ENCODE results near the gene PASD1.

PASD1 gene

GRCh38 chrX:151517421-151517820 is 46.1 kb upstream of the PASD1 start:
- Histone ChIP-seq H3K4ac (ENCODE audit: low read length) (no peak overlapping the region), H2AK5ac (ENCODE audit: low read depth, low read length) (no peak overlapping the region), H3K14ac (ENCODE audit: low read length) (no peak overlapping the region), H3K4me3 (ENCODE audit: low read length in 2 of 2) (no peak overlapping the region), H3K4me2 (ENCODE audit: insufficient read depth, low read length, poor library complexity, severe bottlenecking) (no peak overlapping the region), H2BK12ac (ENCODE audit: low read length) (no peak overlapping the region), H2AFZ (ENCODE audit: low read length) (no peak overlapping the region), H3K79me1 (ENCODE audit: low read depth, low read length) (no peaks in the 10 kb centered on the region), H3K27ac (replicated peaks; ENCODE audit: low read length) (no peak overlapping the region), H3K4me1 (ENCODE audit: control insufficient read depth in 2 of 2, insufficient read depth in 1 of 2, low read depth in 1 of 2, low read length in 2 of 2) (no peaks in the 10 kb centered on the region), H3K23ac (ENCODE audit: low read depth, low read length, poor library complexity) (no peak overlapping the region), H3K18ac (ENCODE audit: low read length) (no peak overlapping the region), H2BK120ac (ENCODE audit: low read depth, low read length) (no peak overlapping the region), H3K9me3 (replicated peaks in 1 of 2; ENCODE audit: control insufficient read depth in 2 of 2, insufficient read depth in 1 of 2, low read depth in 1 of 2, low read length in 2 of 2) (no peaks in the 10 kb centered on the region), H4K91ac (ENCODE audit: low read depth, low read length, poor library complexity) (no peak overlapping the region), H3K9ac (ENCODE audit: low read depth, low read length, poor library complexity) (no peak overlapping the region), H2BK15ac (ENCODE audit: low read length) (no peak overlapping the region), H3K36me3 (replicated peaks in 1 of 2; ENCODE audit: control insufficient read depth in 2 of 2, insufficient read depth in 2 of 2, low read length in 2 of 2) (no peaks in the 10 kb centered on the region), H4K8ac (ENCODE audit: low read depth, low read length) (no peak overlapping the region), H2BK5ac (ENCODE audit: low read length) (no peak overlapping the region), H3K27me3 (ENCODE audit: control insufficient read depth in 3 of 3, insufficient read depth in 3 of 3, low read depth in 1 of 3, low read length in 3 of 3) (peaks cover 0 to 7% (median 0%) of the 10 kb centered on the region in 3 experiments)
- WGBS, 2 donors (ENCODE audit: extremely low coverage in 2 of 2, insufficient read length in 2 of 2, insufficient replicate concordance in 1 of 2): no CpG with 5 or more reads among the region's 2 CpGs
- DNase-seq (ENCODE audit: low spot score): no peak

- no peak overlapping the region for H3K14ac ChIP-seq (ENCODE audit: low read length)
- peaks cover 0 to 24% (median 0%) of the 10 kb centered on the region in 3 experiments for H3K27me3 ChIP-seq (ENCODE audit: control insufficient read depth in 3 of 3, insufficient read depth in 3 of 3, low read depth in 1 of 3, low read length in 3 of 3)
- H4K8ac ChIP-seq (ENCODE audit: low read depth, low read length): no peak overlapping the region
- no peak overlapping the region for H2AFZ ChIP-seq (ENCODE audit: low read length)
- no peak for DNase-seq (ENCODE audit: low spot score)
- H3K4me3 ChIP-seq (ENCODE audit: low read length in 2 of 2): no peak overlapping the region
- H2BK12ac ChIP-seq (ENCODE audit: low read length): no peak overlapping the region
- no peak overlapping the region for H3K4me2 ChIP-seq (ENCODE audit: insufficient read depth, low read length, poor library complexity, severe bottlenecking)
- H3K4me1 ChIP-seq (ENCODE audit: control insufficient read depth in 2 of 2, insufficient read depth in 1 of 2, low read depth in 1 of 2, low read length in 2 of 2): peaks cover 0 to 2% of the 10 kb centered on the region in 2 donors
- H3K4ac ChIP-seq (ENCODE audit: low read length): no peak overlapping the region
- H2BK5ac ChIP-seq (ENCODE audit: low read length): no peak overlapping the region
- no peak overlapping the region for H3K9ac ChIP-seq (ENCODE audit: low read depth, low read length, poor library complexity)
- no peak overlapping the region for H3K27ac ChIP-seq (replicated peaks; ENCODE audit: low read length)
- no peaks in the 10 kb centered on the region for H3K36me3 ChIP-seq (replicated peaks in 1 of 2; ENCODE audit: control insufficient read depth in 2 of 2, insufficient read depth in 2 of 2, low read length in 2 of 2)
- H3K18ac ChIP-seq (ENCODE audit: low read length): no peak overlapping the region
- H2BK120ac ChIP-seq (ENCODE audit: low read depth, low read length): no peak overlapping the region
- H3K9me3 ChIP-seq (replicated peaks in 1 of 2; ENCODE audit: control insufficient read depth in 2 of 2, insufficient read depth in 1 of 2, low read depth in 1 of 2, low read length in 2 of 2): no peaks in the 10 kb centered on the region
- no peaks in the 10 kb centered on the region for H3K79me1 ChIP-seq (ENCODE audit: low read depth, low read length)
- no peak overlapping the region for H2BK15ac ChIP-seq (ENCODE audit: low read length)
- WGBS, 2 donors (ENCODE audit: extremely low coverage in 2 of 2, insufficient read length in 2 of 2, insufficient replicate concordance in 1 of 2): no CpG with 5 or more reads among the region's 2 CpGs
- H4K91ac ChIP-seq (ENCODE audit: low read depth, low read length, poor library complexity): no peak overlapping the region
- no peak overlapping the region for H2AK5ac ChIP-seq (ENCODE audit: low read depth, low read length)
- H3K23ac ChIP-seq (ENCODE audit: low read depth, low read length, poor library complexity): no peak overlapping the region
Measured at GRCh38 chrX:151523351-151523750, 40.1 kb upstream of the PASD1 start.

- Histone ChIP-seq H3K4ac (ENCODE audit: low read length) (no peak overlapping the region), H3K18ac (ENCODE audit: low read length) (no peak overlapping the region), H2BK15ac (ENCODE audit: low read length) (no peak overlapping the region), H2AK5ac (ENCODE audit: low read depth, low read length) (no peak overlapping the region), H4K91ac (ENCODE audit: low read depth, low read length, poor library complexity) (no peak overlapping the region), H2BK120ac (ENCODE audit: low read depth, low read length) (no peak overlapping the region), H3K36me3 (replicated peaks in 1 of 2; ENCODE audit: control insufficient read depth in 2 of 2, insufficient read depth in 2 of 2, low read length in 2 of 2) (no peaks in the 10 kb centered on the region), H2BK12ac (ENCODE audit: low read length) (no peak overlapping the region), H2BK5ac (ENCODE audit: low read length) (no peak overlapping the region), H3K79me1 (ENCODE audit: low read depth, low read length) (no peaks in the 10 kb centered on the region), H3K27me3 (ENCODE audit: control insufficient read depth in 3 of 3, insufficient read depth in 3 of 3, low read depth in 1 of 3, low read length in 3 of 3) (no peaks in the 10 kb centered on the region), H2AFZ (ENCODE audit: low read length) (no peak overlapping the region), H3K23ac (ENCODE audit: low read depth, low read length, poor library complexity) (no peak overlapping the region), H3K14ac (ENCODE audit: low read length) (no peak overlapping the region), H3K9ac (ENCODE audit: low read depth, low read length, poor library complexity) (no peak overlapping the region), H3K9me3 (replicated peaks in 1 of 2; ENCODE audit: control insufficient read depth in 2 of 2, insufficient read depth in 1 of 2, low read depth in 1 of 2, low read length in 2 of 2) (no peaks in the 10 kb centered on the region), H3K4me3 (ENCODE audit: low read length in 2 of 2) (no peak overlapping the region), H3K4me2 (ENCODE audit: insufficient read depth, low read length, poor library complexity, severe bottlenecking) (no peak overlapping the region), H3K4me1 (ENCODE audit: control insufficient read depth in 2 of 2, insufficient read depth in 1 of 2, low read depth in 1 of 2, low read length in 2 of 2) (no peaks in the 10 kb centered on the region), H3K27ac (replicated peaks; ENCODE audit: low read length) (no peak overlapping the region), H4K8ac (ENCODE audit: low read depth, low read length) (no peak overlapping the region)
- DNase-seq (ENCODE audit: low spot score): no peak
Measured at GRCh38 chrX:151536571-151536970, 26.9 kb upstream of the PASD1 start.

GRCh38 chrX:151537572-151537971 is 25.9 kb upstream of the PASD1 start:
- no peak overlapping the region for H2BK120ac ChIP-seq (ENCODE audit: low read depth, low read length)
- no peaks in the 10 kb centered on the region for H3K4me1 ChIP-seq (ENCODE audit: control insufficient read depth in 2 of 2, insufficient read depth in 1 of 2, low read depth in 1 of 2, low read length in 2 of 2)
- no peak overlapping the region for H2BK15ac ChIP-seq (ENCODE audit: low read length)
- H3K4me3 ChIP-seq (ENCODE audit: low read length in 2 of 2): no peak overlapping the region
- no peak overlapping the region for H2BK12ac ChIP-seq (ENCODE audit: low read length)
- H4K8ac ChIP-seq (ENCODE audit: low read depth, low read length): no peak overlapping the region
- no CpG with 5 or more reads among the region's 1 CpG for WGBS, 2 donors (ENCODE audit: extremely low coverage in 2 of 2, insufficient read length in 2 of 2, insufficient replicate concordance in 1 of 2)
- H3K14ac ChIP-seq (ENCODE audit: low read length): no peak overlapping the region
- no peak overlapping the region for H3K18ac ChIP-seq (ENCODE audit: low read length)
- no peak overlapping the region for H3K9ac ChIP-seq (ENCODE audit: low read depth, low read length, poor library complexity)
- H4K91ac ChIP-seq (ENCODE audit: low read depth, low read length, poor library complexity): no peak overlapping the region
- no peak overlapping the region for H3K27ac ChIP-seq (replicated peaks; ENCODE audit: low read length)
- H2AK5ac ChIP-seq (ENCODE audit: low read depth, low read length): no peak overlapping the region
- no peak overlapping the region for H3K4ac ChIP-seq (ENCODE audit: low read length)
- DNase-seq (ENCODE audit: low spot score): no peak
- no peak overlapping the region for H3K4me2 ChIP-seq (ENCODE audit: insufficient read depth, low read length, poor library complexity, severe bottlenecking)
- no peaks in the 10 kb centered on the region for H3K36me3 ChIP-seq (replicated peaks in 1 of 2; ENCODE audit: control insufficient read depth in 2 of 2, insufficient read depth in 2 of 2, low read length in 2 of 2)
- no peaks in the 10 kb centered on the region for H3K79me1 ChIP-seq (ENCODE audit: low read depth, low read length)
- H2BK5ac ChIP-seq (ENCODE audit: low read length): no peak overlapping the region
- H2AFZ ChIP-seq (ENCODE audit: low read length): no peak overlapping the region
- no peaks in the 10 kb centered on the region for H3K9me3 ChIP-seq (replicated peaks in 1 of 2; ENCODE audit: control insufficient read depth in 2 of 2, insufficient read depth in 1 of 2, low read depth in 1 of 2, low read length in 2 of 2)
- H3K27me3 ChIP-seq (ENCODE audit: control insufficient read depth in 3 of 3, insufficient read depth in 3 of 3, low read depth in 1 of 3, low read length in 3 of 3): no peaks in the 10 kb centered on the region
- H3K23ac ChIP-seq (ENCODE audit: low read depth, low read length, poor library complexity): no peak overlapping the region
